T-helper 22 cell (primary cell): ENCODE data around the gene RASAL2.

Source experiments
- DNase-seq: peaks from one replicate; pipeline ENCODE4 v3.0.0-alpha.2; 2020; ENCODE audit warnings: low read depth

Gene RASAL2

DNA sequence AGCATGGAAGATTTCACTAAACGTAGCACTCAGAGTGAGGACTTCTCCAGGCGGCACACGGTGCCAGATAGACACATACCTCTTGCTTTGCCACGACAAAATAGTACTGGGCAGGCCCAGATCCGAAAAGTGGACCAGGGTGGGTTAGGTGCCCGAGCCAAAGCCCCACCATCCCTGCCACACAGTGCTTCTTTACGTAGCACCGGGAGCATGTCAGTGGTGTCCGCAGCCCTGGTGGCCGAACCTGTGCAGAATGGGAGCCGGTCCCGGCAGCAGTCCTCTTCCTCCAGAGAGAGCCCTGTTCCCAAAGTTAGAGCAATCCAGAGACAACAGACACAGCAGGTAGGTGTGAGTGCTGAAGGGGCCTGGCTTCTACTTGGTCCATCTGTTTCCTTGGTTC, 364.3 kb downstream of the RASAL2 start:
- DNase-seq, result no peak

DNA sequence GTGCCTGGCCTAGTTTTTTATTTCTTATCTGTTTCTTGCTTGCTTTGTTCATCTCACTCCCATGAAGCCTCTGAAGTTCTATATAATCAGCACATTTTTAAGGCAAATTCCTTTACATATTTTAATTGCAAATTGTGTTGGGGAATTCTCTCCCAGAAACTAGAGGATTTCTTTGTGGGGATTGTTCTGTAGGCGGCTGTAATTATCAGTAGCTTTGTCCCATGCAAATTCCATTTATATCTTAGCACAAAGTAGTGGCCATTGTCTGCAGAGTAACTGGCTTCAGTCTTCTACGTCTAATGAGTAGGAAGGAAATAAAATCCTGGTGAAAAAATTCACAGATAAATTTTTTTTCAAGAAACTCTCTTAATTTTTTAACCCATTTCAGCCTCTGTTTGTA, 367.2 kb downstream of the RASAL2 start:
- DNase-seq, result no peak

- no peak for DNase-seq
Observed at GRCh38 chr1:178461701-178462100, 367.8 kb downstream of the RASAL2 start.

- no peak for DNase-seq
Observed at GRCh38 chr1:178464141-178464540, 370.2 kb downstream of the RASAL2 start.

GRCh38 chr1:178464566-178464965, 370.7 kb downstream of the RASAL2 start:
- DNase-seq, result no peak

DNA sequence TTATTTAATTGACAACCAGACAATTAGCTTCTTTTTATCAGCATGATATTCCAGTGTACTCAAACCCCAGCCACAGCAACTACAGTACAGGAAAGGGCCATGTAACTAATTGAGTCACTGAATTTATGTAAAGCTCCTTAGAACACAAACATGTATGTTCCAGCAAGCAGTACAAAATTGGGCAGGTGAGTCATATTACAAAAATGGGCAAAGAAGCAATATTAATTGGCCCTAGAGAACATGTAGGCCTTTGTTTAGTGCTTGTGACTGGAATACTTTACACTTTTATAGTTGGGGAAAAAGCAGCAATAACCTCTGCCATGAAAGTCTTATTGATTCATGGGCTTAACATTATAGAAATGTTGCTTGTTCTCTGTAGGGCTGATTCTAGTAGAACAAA, 371.1 kb downstream of the RASAL2 start:
- DNase-seq, result no peak

GRCh38 chr1:178467837-178468236, 373.9 kb downstream of the RASAL2 start:
- DNase-seq, result no peak

DNA sequence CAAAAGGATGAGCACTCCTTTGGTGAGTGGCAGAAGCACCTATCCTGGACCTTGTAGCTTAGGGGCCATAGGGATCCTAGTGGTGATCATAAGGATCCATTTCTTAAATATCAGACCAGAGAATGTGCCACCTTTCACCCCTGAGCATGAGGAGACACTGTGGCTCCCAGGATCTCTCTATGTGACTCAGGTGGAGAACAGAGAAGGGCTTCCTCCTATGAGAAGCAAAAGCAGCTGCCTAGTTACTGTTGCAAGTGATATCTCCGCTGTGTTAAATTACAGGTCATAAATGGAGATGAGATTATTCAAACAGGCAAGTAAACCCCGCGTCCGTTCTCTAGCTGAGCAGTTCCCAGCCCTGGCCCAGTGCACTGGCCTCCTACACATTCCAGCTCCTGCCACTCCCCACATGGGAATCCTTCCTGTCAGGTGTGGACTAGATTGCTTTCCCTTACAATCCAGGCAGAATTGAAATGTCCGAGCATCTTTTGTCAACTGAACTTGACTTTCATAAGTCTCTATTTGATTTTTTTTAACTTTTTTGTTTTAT, 376.6 kb downstream of the RASAL2 start:
- no peak for DNase-seq

- no peak for DNase-seq
Observed at GRCh38 chr1:178472531-178472930, 378.6 kb downstream of the RASAL2 start.

DNA sequence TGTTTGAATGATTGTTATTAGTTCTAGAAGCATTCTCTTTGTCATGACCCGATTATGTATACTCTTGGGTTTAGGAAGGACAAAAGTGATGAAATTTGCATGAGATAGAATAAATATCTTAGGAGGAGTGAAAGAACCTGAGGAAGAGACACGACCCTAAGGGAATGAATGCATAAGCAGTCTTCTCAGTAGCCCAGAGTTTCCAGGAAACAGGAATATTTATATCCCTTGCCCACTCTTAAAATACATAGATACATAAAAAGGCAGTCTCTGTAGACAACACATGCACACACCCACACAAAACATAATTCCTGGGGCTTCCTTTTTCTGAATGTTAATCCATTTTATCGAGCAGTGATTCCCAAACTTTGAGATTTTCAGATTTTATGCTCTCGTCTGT, 383.5 kb downstream of the RASAL2 start:
- DNase-seq, result no peak

DNA sequence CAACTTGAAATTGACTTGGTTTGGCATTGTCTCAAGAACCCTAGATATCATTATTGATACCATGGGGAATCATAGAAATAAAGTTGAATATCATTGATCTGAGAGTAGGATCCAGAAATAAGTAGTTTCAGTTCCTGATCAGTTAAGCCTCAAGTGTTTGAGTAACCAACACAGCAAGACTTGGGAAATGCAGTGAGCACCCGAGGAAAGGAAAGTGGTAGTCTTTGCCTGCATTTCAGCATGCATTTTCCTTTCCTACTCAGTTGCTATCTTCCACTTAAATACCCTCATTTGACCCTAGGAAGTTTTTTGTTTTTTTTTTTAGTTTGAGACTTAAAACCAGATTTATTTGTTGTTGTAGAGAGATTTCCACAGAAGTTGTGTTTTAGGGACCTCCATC, 383.9 kb downstream of the RASAL2 start:
- no peak for DNase-seq

GRCh38 chr1:178483251-178483957, 389.5 kb downstream of the RASAL2 start:
- no peak for DNase-seq

DNA sequence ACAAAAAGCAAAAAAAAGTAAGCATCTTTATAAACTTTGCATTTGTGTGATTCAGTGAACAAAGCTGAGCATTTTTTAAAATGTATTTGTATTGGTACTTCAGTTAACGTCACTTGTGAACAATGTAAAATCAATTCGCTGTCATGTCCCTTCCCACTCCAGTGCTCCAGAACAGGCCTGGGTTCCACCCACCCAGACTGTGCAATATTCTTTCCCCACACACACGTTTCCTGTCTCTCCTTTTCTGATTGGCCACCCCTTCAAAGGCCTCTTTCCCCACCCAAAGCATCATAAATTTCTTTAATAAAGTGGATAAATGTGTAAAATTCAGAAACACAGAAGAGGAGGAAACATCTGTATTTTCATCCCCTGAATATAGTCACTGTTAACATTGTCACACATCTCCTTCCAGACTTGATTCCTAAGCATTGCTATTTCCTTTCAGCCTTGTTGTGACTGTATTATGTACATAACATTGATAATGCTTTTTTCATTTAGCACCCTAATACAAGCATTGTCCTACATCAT, 390.9 kb downstream of the RASAL2 start:
- DNase-seq, result no peak

GRCh38 chr1:178485541-178485981, 391.7 kb downstream of the RASAL2 start:
- no peak for DNase-seq

DNA sequence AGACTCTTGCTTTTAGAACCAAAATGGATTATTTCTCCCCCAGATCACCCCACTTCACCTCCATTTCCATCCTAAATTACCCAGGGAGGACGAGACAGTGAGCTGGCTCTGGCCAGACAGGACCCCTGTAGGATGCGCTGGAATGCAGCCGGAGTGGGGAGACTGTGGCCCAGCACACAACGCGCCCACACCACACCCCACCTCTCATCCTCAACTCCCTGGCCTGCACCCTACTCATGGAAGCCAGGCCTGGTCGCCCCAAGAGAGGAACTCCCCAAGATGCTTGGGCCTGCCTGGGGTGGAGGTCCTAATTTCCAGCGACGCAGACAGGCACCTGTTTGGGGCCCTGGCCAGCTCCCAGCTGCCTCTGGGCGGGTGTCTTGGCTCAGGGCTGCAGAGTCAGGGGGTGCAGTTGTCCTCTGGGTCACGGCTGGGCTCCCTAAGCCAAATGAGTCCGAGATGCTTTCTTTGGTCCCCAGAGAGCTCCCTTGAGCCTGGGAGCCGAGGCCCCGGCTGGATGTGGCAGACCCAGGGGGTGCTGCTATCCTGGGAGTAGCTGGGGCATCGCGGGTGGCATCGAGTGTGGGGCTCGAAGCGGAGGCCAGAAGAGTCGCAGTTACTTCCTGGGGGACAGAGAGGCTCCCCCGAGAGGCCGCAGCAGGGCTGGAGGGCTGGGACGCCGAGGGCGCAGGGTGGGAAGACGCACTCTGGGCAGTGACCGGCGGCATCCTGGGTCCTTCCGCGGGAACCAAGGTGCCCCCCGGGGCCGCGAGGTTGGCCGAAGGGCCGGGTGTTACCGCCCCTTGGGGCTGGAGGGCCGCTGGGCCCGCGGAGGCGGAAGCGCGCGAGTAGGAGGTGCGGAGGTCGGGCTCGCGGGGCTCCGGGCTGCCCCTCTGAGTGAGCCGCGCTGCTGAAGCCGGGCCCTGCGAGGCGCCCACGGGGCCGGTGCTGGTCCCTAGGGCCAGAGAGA, 392.5 kb downstream of the RASAL2 start:
- DNase-seq, result no peak

- no peak for DNase-seq
Observed at GRCh38 chr1:178487070-178487615, 393.2 kb downstream of the RASAL2 start.

GRCh38 chr1:178488393-178488792, 394.5 kb downstream of the RASAL2 start:
- DNase-seq, result no peak

DNA sequence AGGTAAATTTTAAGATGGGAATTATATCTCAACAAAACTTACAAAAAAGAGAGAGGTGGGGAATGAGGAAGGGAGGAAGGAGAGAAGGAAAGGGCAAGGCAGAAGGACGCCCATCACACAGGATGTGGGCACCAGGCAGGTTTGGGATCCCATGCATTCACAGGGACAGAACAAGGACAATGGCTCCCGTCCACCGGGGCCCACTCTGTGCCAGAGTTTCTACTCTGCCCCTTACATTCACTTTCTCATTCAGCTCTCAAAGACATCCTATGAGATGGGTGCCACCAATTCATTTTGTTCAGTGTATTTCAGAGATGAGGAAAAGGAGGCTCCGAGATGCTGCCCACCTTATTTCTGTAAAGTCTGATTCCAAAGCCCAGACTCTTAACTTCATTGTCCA, 395.5 kb downstream of the RASAL2 start:
- DNase-seq, result no peak

DNA sequence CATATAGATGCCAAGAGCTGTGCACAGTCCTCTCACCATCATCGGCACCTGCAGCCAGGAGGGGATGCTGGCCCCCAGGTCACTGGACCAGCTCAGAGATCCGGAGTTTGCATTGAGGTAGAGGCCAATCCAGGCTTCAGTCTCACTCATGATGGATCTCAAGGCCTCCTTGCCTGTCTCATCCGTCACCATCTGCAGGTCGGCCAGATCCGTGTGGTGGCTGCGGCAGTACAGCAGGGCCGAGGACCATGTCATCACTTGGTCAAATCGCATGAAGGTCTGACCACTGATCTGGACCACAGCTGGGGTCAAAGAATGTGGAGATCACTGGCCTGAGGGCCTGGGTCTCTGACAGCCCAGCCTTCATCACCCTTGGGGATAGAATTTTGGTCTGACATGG, 396.2 kb downstream of the RASAL2 start:
- DNase-seq, result no peak

DNA sequence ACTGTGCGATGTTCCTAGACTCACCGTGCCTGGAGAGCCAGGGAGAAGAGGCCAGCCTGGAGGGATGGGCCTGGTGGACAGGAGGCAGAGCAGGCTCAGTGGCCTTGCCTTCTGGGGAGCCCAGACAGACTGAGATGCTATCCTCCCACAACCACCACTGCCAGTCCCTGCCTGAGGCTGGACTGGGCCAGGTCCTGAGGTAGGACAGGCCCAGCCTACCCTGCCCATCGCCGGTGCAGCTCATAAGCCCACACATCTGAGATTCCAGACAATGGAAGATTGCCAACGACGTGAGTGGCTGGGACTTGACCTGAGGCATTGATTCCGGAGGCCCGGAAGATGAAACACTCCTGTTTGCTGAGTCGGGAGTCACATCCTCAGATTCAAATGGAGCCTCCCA, 397.1 kb downstream of the RASAL2 start:
- DNase-seq, result no peak

GRCh38 chr1:178491721-178492120, 397.8 kb downstream of the RASAL2 start:
- no peak for DNase-seq

DNA sequence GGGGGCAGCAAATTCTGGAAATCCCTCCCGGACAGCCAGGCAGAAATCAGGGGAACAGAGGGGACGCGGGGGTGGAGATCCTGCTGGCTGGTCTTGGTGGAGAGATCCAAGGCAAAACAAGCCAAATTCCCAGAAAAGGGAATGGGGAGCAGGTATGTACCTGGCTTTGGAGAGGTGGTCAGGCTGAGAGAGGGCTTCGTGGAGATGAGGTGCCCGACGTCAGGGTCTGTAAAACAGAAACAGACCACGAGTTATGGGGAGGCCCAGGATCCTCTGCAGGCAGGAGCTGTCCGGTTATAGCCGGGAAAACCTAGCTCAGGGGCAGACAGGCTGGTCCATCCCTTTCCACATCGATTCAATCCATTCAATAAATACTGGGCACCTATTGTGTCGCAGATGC, 398.4 kb downstream of the RASAL2 start:
- no peak for DNase-seq
